Measurements from ENCODE around the gene BORCS5.

GRCh38 chr12:12423367-12423766 is 66.5 kb downstream of the BORCS5 start:
- TF ChIP-seq POLR2A (IDR thresholded peaks at IDR 0.05; ENCODE audit: control extremely low read depth in 1 of 2, low read depth in 2 of 2, low read length in 2 of 2) (no peak), CTCF (IDR thresholded peaks at IDR 0.05; ENCODE audit: control extremely low read depth in 1 of 3, insufficient read depth in 1 of 3, low read depth in 1 of 3, low read length in 3 of 3) (no peak), POLR2AphosphoS5 (IDR thresholded peaks at IDR 0.05; ENCODE audit: low read depth, low read length) (no peak), GABPA (IDR thresholded peaks at IDR 0.05; ENCODE audit: borderline replicate concordance, insufficient read depth, low read length) (no peak), RAD21 (IDR thresholded peaks at IDR 0.05 in 1 of 2, conservative IDR thresholded peaks at IDR 0.05 in 1 of 2; ENCODE audit: low read depth in 2 of 2, low read length in 2 of 2) (no peak), USF2 (IDR thresholded peaks at IDR 0.05; ENCODE audit: low read length) (no peak), HDAC2 (IDR thresholded peaks at IDR 0.05; ENCODE audit: borderline replicate concordance in 1 of 2, low read depth in 2 of 2, low read length in 2 of 2) (no peak), KDM1A (IDR thresholded peaks at IDR 0.05; ENCODE audit: borderline replicate concordance, low read length) (no peak), JUN (IDR thresholded peaks at IDR 0.05; ENCODE audit: low read depth, low read length) (no peak), RXRA (IDR thresholded peaks at IDR 0.05; ENCODE audit: insufficient read depth, low read depth, low read length) (no peak), BCL11A (IDR thresholded peaks at IDR 0.05; ENCODE audit: low read depth in 2 of 2, low read length in 2 of 2) (no peak), ATF2 (IDR thresholded peaks at IDR 0.05; ENCODE audit: low read length) (no peak)
- TF ChIP-seq, protein P1, sequence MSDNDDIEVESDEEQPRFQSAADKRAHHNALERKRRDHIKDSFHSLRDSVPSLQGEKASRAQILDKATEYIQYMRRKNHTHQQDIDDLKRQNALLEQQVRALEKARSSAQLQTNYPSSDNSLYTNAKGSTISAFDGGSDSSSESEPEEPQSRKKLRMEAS (IDR thresholded peaks at IDR 0.05), result no peak
